Liver (tissue), 9 donors: ENCODE data around the gene UBQLN3. TPM values are rescaled to one million over a fixed set of nuclear protein-coding genes. Genes with fewer than 3 reads are reported as not detected.

Experiments
- DNase-seq: peaks from one replicate; pipeline ENCODE4 v3.0.0-alpha.2; 2017; ENCODE audit warnings: low spot score
- H3K27ac ChIP-seq, 2 donors: one replicate each; pipeline ENCODE4 v1.7.0; 2013; ENCODE audit warnings: inconsistent platforms in 2 of 2, low read length in 2 of 2, control low read depth in 1 of 2, low read depth in 1 of 2, mild to moderate bottlenecking in 1 of 2
- H3K27me3 ChIP-seq, 4 donors: one replicate each; pipeline versions ENCODE4 v1.6.1 to v1.7.0; 2013; ENCODE audit warnings: low read length in 3 of 4, inconsistent platforms in 1 of 4, mild to moderate bottlenecking in 1 of 4, moderate library complexity in 1 of 4; ENCODE audit not compliant: control insufficient read depth in 4 of 4, insufficient read depth in 4 of 4
- H3K36me3 ChIP-seq, 4 donors: one replicate each; pipeline versions ENCODE4 v1.6.1 to v1.7.0; 2013; ENCODE audit warnings: low read length in 3 of 4, mild to moderate bottlenecking in 3 of 4, low read depth in 1 of 4, moderate library complexity in 1 of 4; ENCODE audit not compliant: control insufficient read depth in 4 of 4, insufficient read depth in 3 of 4
- H3K4me1 ChIP-seq, 4 donors: one replicate each; pipeline versions ENCODE4 v1.6.1 to v1.7.0; 2013; ENCODE audit warnings: low read length in 3 of 4, mild to moderate bottlenecking in 3 of 4, moderate library complexity in 1 of 4; ENCODE audit not compliant: control insufficient read depth in 4 of 4, insufficient read depth in 4 of 4
- H3K4me3 ChIP-seq, 3 donors: one replicate each; pipeline versions ENCODE4 v1.6.1 to v1.7.0; 2013; ENCODE audit warnings: low read length in 3 of 3, control low read depth in 1 of 3, low read depth in 1 of 3, mild to moderate bottlenecking in 1 of 3
- H3K9ac ChIP-seq, 2 donors: one replicate each; pipeline ENCODE4 v1.7.0; 2013; ENCODE audit warnings: low read length in 2 of 2, mild to moderate bottlenecking in 2 of 2, moderate library complexity in 2 of 2, control low read depth in 1 of 2, low read depth in 1 of 2
- H3K9me3 ChIP-seq, 4 donors: one replicate each; pipeline versions ENCODE4 v1.6.1 to v1.7.0; 2013; ENCODE audit warnings: low read length in 3 of 4; ENCODE audit not compliant: control insufficient read depth in 4 of 4
- ATF3 ChIP-seq: IDR thresholded peaks from 2 replicates; pipeline ENCODE4 v1.6.1; 2016; ENCODE audit warnings: antibody characterized with exemption
- CTCF ChIP-seq: fragments of 150-350 bp; IDR thresholded peaks from 2 replicates; pipeline ENCODE4 v1.5.1; 2017; ENCODE audit warnings: improper control_type of control experiment, low read depth, low read length; ENCODE audit not compliant: missing input control
- EGR1 ChIP-seq, 2 donors: IDR thresholded peaks; 2 replicates each; pipeline ENCODE4 v1.6.1; 2016 to 2018; ENCODE audit warnings: antibody characterized with exemption in 2 of 2, low read depth in 2 of 2
- FOXA1 ChIP-seq: IDR thresholded peaks from 2 replicates; pipeline ENCODE4 v1.6.1; 2016; ENCODE audit warnings: antibody characterized with exemption
- FOXA2 ChIP-seq: IDR thresholded peaks from 2 replicates; pipeline ENCODE4 v1.6.1; 2016; ENCODE audit warnings: antibody characterized with exemption
- GABPA ChIP-seq, 2 donors: IDR thresholded peaks in 1 of 2; conservative IDR thresholded peaks in 1 of 2; 2 replicates each; pipeline ENCODE4 v1.6.1; 2016; ENCODE audit warnings: antibody characterized with exemption in 2 of 2, mild to moderate bottlenecking in 1 of 2, moderate library complexity in 1 of 2
- HNF4A ChIP-seq, 2 donors: conservative IDR thresholded peaks; 2 replicates each; pipeline ENCODE4 v1.6.1; 2016; ENCODE audit warnings: antibody characterized with exemption in 2 of 2, mild to moderate bottlenecking in 2 of 2
- HNF4G ChIP-seq: IDR thresholded peaks from 2 replicates; pipeline ENCODE4 v1.6.1; 2016; ENCODE audit warnings: antibody characterized with exemption
- JUND ChIP-seq, 2 donors: IDR thresholded peaks; 2 replicates each; pipeline ENCODE4 v1.6.1; 2016; ENCODE audit warnings: antibody characterized with exemption in 2 of 2
- MAX ChIP-seq: IDR thresholded peaks from 2 replicates; pipeline ENCODE4 v1.6.1; 2016; ENCODE audit warnings: antibody characterized with exemption
- NR2F2 ChIP-seq: IDR thresholded peaks from 2 replicates; pipeline ENCODE4 v1.6.1; 2016; ENCODE audit warnings: antibody characterized with exemption
- RAD21 ChIP-seq, 2 donors: IDR thresholded peaks; 2 replicates each; pipeline ENCODE4 v1.6.1; 2016; ENCODE audit warnings: antibody characterized with exemption in 2 of 2, mild to moderate bottlenecking in 2 of 2
- REST ChIP-seq: IDR thresholded peaks from 2 replicates; pipeline ENCODE4 v1.6.1; 2016; ENCODE audit warnings: antibody characterized with exemption, mild to moderate bottlenecking
- RXRA ChIP-seq, 2 donors: IDR thresholded peaks; 2 replicates each; pipeline ENCODE4 v1.6.1; 2017 to 2018; ENCODE audit warnings: antibody characterized with exemption in 2 of 2, mild to moderate bottlenecking in 1 of 2
- SP1 ChIP-seq: IDR thresholded peaks from 2 replicates; pipeline ENCODE4 v1.6.1; 2018; ENCODE audit warnings: antibody characterized with exemption, mild to moderate bottlenecking
- TAF1 ChIP-seq: conservative IDR thresholded peaks from 2 replicates; pipeline ENCODE4 v1.6.1; 2016; ENCODE audit warnings: antibody characterized with exemption, mild to moderate bottlenecking
- YY1 ChIP-seq: IDR thresholded peaks from 2 replicates; pipeline ENCODE4 v1.6.1; 2016; ENCODE audit warnings: antibody characterized with exemption, mild to moderate bottlenecking
- ZBTB33 ChIP-seq: IDR thresholded peaks from 2 replicates; pipeline ENCODE4 v1.6.1; 2016; ENCODE audit warnings: antibody characterized with exemption
- WGBS: extraction: QIAGEN DNeasy Blood & Tissue Kit; methylation state at CpG from one replicate; pipeline ENCODE4 v1.1.7; 2013; 5-methylcytosine and 5-hydroxymethylcytosine counted together
- polyA plus RNA-seq, 2 donors: library from polyadenylated mRNA; stranded (reverse) in 1 of 2; unstranded in 1 of 2; fragments of 200-250 nt in 1 of 2; fragments of >200 nt in 1 of 2; fragmentation: Nextera tagmentation in 1 of 2; extraction: Ambion mirVana in 1 of 2; gene quantifications; one replicate each; pipeline versions ENCODE4 v1.2.1 to v1.2.3, GENCODE V29; 2013 to 2015
- total RNA-seq, 2 donors: library from RNA; depleted of rRNA; stranded (reverse); fragments of >200 nt; gene quantifications; one replicate each; pipeline ENCODE4 v1.2.3, GENCODE V29; 2014
- donor health status: healthy.
- donor health status: healthy.
- donor health status: healthy.
- donor health status: healthy.
- donor health status: healthy.

The UBQLN3 gene
- total and polyA plus RNA-seq, 4 donors, result 0.09 to 0.33 TPM; not detected in 2

GRCh38 chr11:5508605-5509004, 1.2 kb downstream of the UBQLN3 start:
- H3K27ac ChIP-seq, result no peak overlapping the region
- H3K9me3 ChIP-seq, result no peaks in the 10 kb centered on the region
- no peaks in the 10 kb centered on the region for H3K36me3 ChIP-seq
- no peak overlapping the region for H3K4me3 ChIP-seq
- WGBS, result 91% methylated on average over 8 of the region's 8 CpGs
- no peaks in the 10 kb centered on the region for H3K27me3 ChIP-seq
- TF ChIP-seq NR2F2, result no peak
- H3K4me1 ChIP-seq, result no peaks in the 10 kb centered on the region
- no peak overlapping the region for H3K9ac ChIP-seq
- DNase-seq, result no peak

GRCh38 chr11:5507933-5508305, 1.8 kb downstream of the UBQLN3 start:
- Histone ChIP-seq H3K4me3 (no peak overlapping the region), H3K9ac (no peak overlapping the region), H3K27ac (no peak overlapping the region), H3K27me3 (no peaks in the 10 kb centered on the region), H3K36me3 (no peaks in the 10 kb centered on the region), H3K9me3 (no peaks in the 10 kb centered on the region), H3K4me1 (no peaks in the 10 kb centered on the region)
- no peak for DNase-seq
- 80% methylated on average over 6 of the region's 6 CpGs for WGBS
- TF ChIP-seq ZBTB33 (no peak), FOXA2 (no peak), ATF3 (no peak), YY1 (no peak), RAD21 (IDR thresholded peaks at IDR 0.05) (no peak), HNF4G (no peak), REST (no peak), CTCF (no peak), JUND (IDR thresholded peaks at IDR 0.05) (no peak), SP1 (no peak), TAF1 (no peak), GABPA (IDR thresholded peaks at IDR 0.05 in 1 of 2, conservative IDR thresholded peaks at IDR 0.05 in 1 of 2) (no peak), NR2F2 (no peak), EGR1 (IDR thresholded peaks at IDR 0.05; ENCODE audit: low read depth in 2 of 2) (no peak), FOXA1 (no peak), MAX (no peak), HNF4A (conservative IDR thresholded peaks at IDR 0.05) (no peak), RXRA (IDR thresholded peaks at IDR 0.05) (no peak)
